ENCODE results near the gene GABPB1. TPM values are rescaled to one million over a fixed set of nuclear protein-coding genes. Genes with fewer than 3 reads are reported as not detected.

The GABPB1 gene
- total RNA-seq, 2 experiments from 2014 or later = 37.5 to 38.1 TPM

- Mint-ChIP-seq H3K4me1 (peaks cover 20% of the 10 kb centered on the region), H3K27ac (no peak overlapping the region), H3K27me3 (no peaks in the 10 kb centered on the region), H3K36me3 (ENCODE audit: low read depth) (peaks cover 48% of the 10 kb centered on the region), H3K9me3 (no peaks in the 10 kb centered on the region), H3K4me3 (no peak overlapping the region)
- DNase-seq = no peak
- ChIA-PET POLR2A (no interaction called here), CTCF (interaction anchor here (1.0 to 1.1 kb wide), 2 partner anchors 10 to 11 kb away, joined by 3 read pairs; no protein-coding TSS in a partner anchor)
These were observed 6.8 kb upstream of the GABPB1 start for GRCh38 chr15:50361756-50362155.

- Mint-ChIP-seq H3K36me3 (ENCODE audit: low read depth) (peaks cover 61% of the 10 kb centered on the region), H3K9me3 (no peaks in the 10 kb centered on the region), H3K4me1 (peaks cover 25% of the 10 kb centered on the region), H3K27me3 (no peaks in the 10 kb centered on the region), H3K4me3 (no peak overlapping the region), H3K27ac (no peak overlapping the region)
- ChIA-PET CTCF (no interaction called here), POLR2A (interaction anchor here (1.2 to 2.5 kb wide), 2 partner anchors 9 to 406 kb away, joined by 4 to 10 read pairs; no protein-coding TSS in a partner anchor)
- peak; percentile 22 for DNase-seq
These were observed 3.8 kb upstream of the GABPB1 start for GRCh38 chr15:50358845-50359244.

GRCh38 chr15:50355980-50356379 is 982 bp upstream of the GABPB1 start:
- Mint-ChIP-seq H3K4me3 (peak overlapping the region; percentile 88), H3K9me3 (no peaks in the 10 kb centered on the region), H3K36me3 (ENCODE audit: low read depth) (peaks cover 59% of the 10 kb centered on the region), H3K4me1 (peaks cover 33% of the 10 kb centered on the region), H3K27me3 (no peaks in the 10 kb centered on the region), H3K27ac (peak overlapping the region; percentile 100)
- DNase-seq = no peak
- ChIA-PET POLR2A (interaction anchor here (0.6 to 8.2 kb wide), 35 partner anchors 9 to 1545 kb away, joined by 3 to 136 read pairs (median 5); partner anchors contain the start of genes AP4E1, CEP152, COPS2 and SLC27A2), CTCF (interaction anchor here (0.6 to 1.2 kb wide), 3 partner anchors 44 to 521 kb away, joined by 3 read pairs; no protein-coding TSS in a partner anchor)

- H3K4me3 Mint-ChIP-seq = peak overlapping the region; percentile 88
- peaks cover 37% of the 10 kb centered on the region for H3K4me1 Mint-ChIP-seq
- peak overlapping the region; percentile 100 for H3K27ac Mint-ChIP-seq
- no peak for DNase-seq
- ChIA-PET CTCF (interaction anchor here (0.5 to 1.2 kb wide), 5 partner anchors 39 to 1478 kb away, joined by 3 to 4 read pairs (median 3); partner anchors contain the start of gene EID1), POLR2A (interaction anchor here (0.6 to 8.2 kb wide), 48 partner anchors 8 to 1545 kb away, joined by 3 to 136 read pairs (median 6); partner anchors contain the start of genes AP4E1, CEP152, COPS2 and DTWD1)
- H3K9me3 Mint-ChIP-seq = no peaks in the 10 kb centered on the region
- peaks cover 60% of the 10 kb centered on the region for H3K36me3 Mint-ChIP-seq (ENCODE audit: low read depth)
- H3K27me3 Mint-ChIP-seq = no peaks in the 10 kb centered on the region
These were observed 564 bp upstream of the GABPB1 start for GRCh38 chr15:50355619-50355905.

- Mint-ChIP-seq H3K27me3 (no peaks in the 10 kb centered on the region), H3K9me3 (no peaks in the 10 kb centered on the region), H3K4me3 (peak overlapping the region; percentile 88), H3K27ac (peak overlapping the region; percentile 100), H3K4me1 (peaks cover 48% of the 10 kb centered on the region), H3K36me3 (ENCODE audit: low read depth) (peaks cover 57% of the 10 kb centered on the region)
- DNase-seq = peak; percentile 67
- ChIA-PET CTCF (interaction anchor here (0.9 to 1.2 kb wide), 3 partner anchors 38 to 173 kb away, joined by 3 to 5 read pairs (median 5); partner anchors contain the start of gene SLC27A2), POLR2A (interaction anchor here (0.6 to 8.2 kb wide), 47 partner anchors 8 to 1543 kb away, joined by 3 to 136 read pairs (median 7); partner anchors contain the start of genes AP4E1, CEP152, COPS2 and DTWD1)
These were observed 792 bp downstream of the GABPB1 start for GRCh38 chr15:50353975-50354837.

- peaks cover 53% of the 10 kb centered on the region for H3K36me3 Mint-ChIP-seq (ENCODE audit: low read depth)
- CTCF ChIA-PET = interaction anchor here (0.6 to 1.2 kb wide), 4 partner anchors 37 to 173 kb away, joined by 3 to 5 read pairs (median 4); partner anchors contain the start of gene SLC27A2
- POLR2A ChIA-PET = interaction anchor here (0.6 to 8.2 kb wide), 30 partner anchors 7 to 1542 kb away, joined by 3 to 136 read pairs (median 8); partner anchors contain the start of genes AP4E1, CEP152, DTWD1 and EID1
- H3K4me3 Mint-ChIP-seq = peak overlapping the region; percentile 88
- H3K27me3 Mint-ChIP-seq = no peaks in the 10 kb centered on the region
- H3K4me1 Mint-ChIP-seq = peaks cover 47% of the 10 kb centered on the region
- H3K27ac Mint-ChIP-seq = peak overlapping the region; percentile 100
- no peak for DNase-seq
- H3K9me3 Mint-ChIP-seq = no peaks in the 10 kb centered on the region
These were observed 1.6 kb downstream of the GABPB1 start for GRCh38 chr15:50353251-50353974.

GRCh38 chr15:50350621-50351020 is 4.4 kb downstream of the GABPB1 start:
- H3K4me1 Mint-ChIP-seq = peaks cover 35% of the 10 kb centered on the region
- H3K27me3 Mint-ChIP-seq = no peaks in the 10 kb centered on the region
- DNase-seq = no peak
- peaks cover 49% of the 10 kb centered on the region for H3K36me3 Mint-ChIP-seq (ENCODE audit: low read depth)
- H3K9me3 Mint-ChIP-seq = no peaks in the 10 kb centered on the region
- peak overlapping the region; percentile 88 for H3K4me3 Mint-ChIP-seq
- ChIA-PET POLR2A (interaction anchor here (0.8 to 8.2 kb wide), 10 partner anchors 8 to 559 kb away, joined by 3 to 136 read pairs (median 7); partner anchors contain the start of genes ATP8B4, SLC27A2 and USP8), CTCF (interaction anchor here (0.9 to 2.7 kb wide), 5 partner anchors 11 to 168 kb away, joined by 3 to 8 read pairs (median 3); partner anchors contain the start of gene SLC27A2)
- H3K27ac Mint-ChIP-seq = peak overlapping the region; percentile 23

- H3K36me3 Mint-ChIP-seq (ENCODE audit: low read depth) = peaks cover 24% of the 10 kb centered on the region
- no peaks in the 10 kb centered on the region for H3K9me3 Mint-ChIP-seq
- POLR2A ChIA-PET = interaction anchor here (3.9 kb wide), 1 partner anchor 10 kb away, joined by 24 read pairs; the partner anchor contains the start of gene GABPB1
- H3K4me3 Mint-ChIP-seq = no peak overlapping the region
- CTCF ChIA-PET = no interaction called here
- H3K27ac Mint-ChIP-seq = no peak overlapping the region
- H3K4me1 Mint-ChIP-seq = peaks cover 26% of the 10 kb centered on the region
- DNase-seq = no peak
- no peaks in the 10 kb centered on the region for H3K27me3 Mint-ChIP-seq
These were observed 9.7 kb downstream of the GABPB1 start for GRCh38 chr15:50345298-50345697.

- Mint-ChIP-seq H3K4me3 (no peak overlapping the region), H3K4me1 (peaks cover 15% of the 10 kb centered on the region), H3K27me3 (no peaks in the 10 kb centered on the region), H3K9me3 (no peaks in the 10 kb centered on the region), H3K36me3 (ENCODE audit: low read depth) (peaks cover 24% of the 10 kb centered on the region), H3K27ac (no peak overlapping the region)
- ChIA-PET CTCF (no interaction called here), POLR2A (interaction anchor here (2.0 kb wide), 1 partner anchor 8 kb away, joined by 12 read pairs; no protein-coding TSS in a partner anchor)
- no peak for DNase-seq
These were observed 11.0 kb downstream of the GABPB1 start for GRCh38 chr15:50344006-50344464.

GRCh38 chr15:50341616-50342136 is 13.3 kb downstream of the GABPB1 start:
- DNase-seq = no peak
- ChIA-PET POLR2A (interaction anchor here (1.4 kb wide), 1 partner anchor 14 kb away, joined by 4 read pairs; the partner anchor contains the start of gene GABPB1), CTCF (no interaction called here)
- H3K27me3 Mint-ChIP-seq = no peaks in the 10 kb centered on the region
- no peak overlapping the region for H3K4me3 Mint-ChIP-seq
- no peaks in the 10 kb centered on the region for H3K9me3 Mint-ChIP-seq
- no peak overlapping the region for H3K27ac Mint-ChIP-seq
- peaks cover 25% of the 10 kb centered on the region for H3K36me3 Mint-ChIP-seq (ENCODE audit: low read depth)
- H3K4me1 Mint-ChIP-seq = peaks cover 16% of the 10 kb centered on the region

GRCh38 chr15:50340416-50340815 is 14.6 kb downstream of the GABPB1 start:
- ChIA-PET POLR2A (interaction anchor here (1.0 to 3.4 kb wide), 2 partner anchors 10 to 14 kb away, joined by 3 to 22 read pairs; partner anchors contain the start of gene GABPB1), CTCF (interaction anchor here (0.7 kb wide), 1 partner anchor 79 kb away, joined by 4 read pairs; no protein-coding TSS in a partner anchor)
- Mint-ChIP-seq H3K27ac (no peak overlapping the region), H3K9me3 (no peaks in the 10 kb centered on the region), H3K4me3 (no peak overlapping the region), H3K27me3 (no peaks in the 10 kb centered on the region), H3K36me3 (ENCODE audit: low read depth) (peaks cover 20% of the 10 kb centered on the region), H3K4me1 (peaks cover 14% of the 10 kb centered on the region)
- no peak for DNase-seq

GRCh38 chr15:50339717-50340116 is 15.3 kb downstream of the GABPB1 start:
- H3K27me3 Mint-ChIP-seq = no peaks in the 10 kb centered on the region
- CTCF ChIA-PET = interaction anchor here (0.8 to 1.0 kb wide), 2 partner anchors 9 to 24 kb away, joined by 3 to 4 read pairs; no protein-coding TSS in a partner anchor

More at GRCh38 chr15:50339717-50340116, 15.3 kb downstream of the GABPB1 start:
- Mint-ChIP-seq H3K9me3 (no peaks in the 10 kb centered on the region), H3K4me1 (peaks cover 16% of the 10 kb centered on the region), H3K36me3 (ENCODE audit: low read depth) (peaks cover 21% of the 10 kb centered on the region), H3K4me3 (no peak overlapping the region), H3K27ac (no peak overlapping the region)
- no peak for DNase-seq
- POLR2A ChIA-PET = interaction anchor here (1.0 to 3.4 kb wide), 2 partner anchors 11 to 15 kb away, joined by 3 to 22 read pairs; partner anchors contain the start of gene GABPB1

All from activated CD4-positive, alpha-beta memory T cell treated with anti-CD3 and anti-CD28 coated beads, Interleukin-2, amount 10 ng/mL, durations not matched to agents 7 days and 5 days (primary cell).